Keratinocyte (primary cell): Measurements from ENCODE around the gene CCBE1. TPM values are rescaled to one million over a fixed set of nuclear protein-coding genes. Genes with fewer than 3 reads are reported as not detected.

Source experiments
- DNase-seq: peaks from one replicate; pipeline ENCODE4 v3.0.0-alpha.2; 2011; ENCODE audit warnings: low read depth, missing footprints, low spot score
- FAIRE-seq: peaks from 2 replicates; lab custom pipeline; 2011; peaks lifted over from hg19 to GRCh38; lab: Jason Lieb, UNC
- H2AFZ ChIP-seq: 2 replicates; pipeline ENCODE4 v1.6.0; 2012; ENCODE audit warnings: low read length, control low read depth, inconsistent platforms; ENCODE audit not compliant: control insufficient read depth
- H3K27ac ChIP-seq: 2 replicates; pipeline ENCODE4 v1.5.1; 2011; ENCODE audit warnings: low read length; ENCODE audit not compliant: control insufficient read depth, insufficient read depth
- H3K27me3 ChIP-seq: 3 replicates; pipeline ENCODE4 v1.6.0; 2011; ENCODE audit warnings: low read length; ENCODE audit not compliant: control insufficient read depth, insufficient read depth; ENCODE audit errors: extremely low read depth
- H3K36me3 ChIP-seq, 2 experiments: 2 replicates in 1 of 2; 3 replicates in 1 of 2; pipeline ENCODE4 v1.5.1; 2011; ENCODE audit warnings: low read length in 2 of 2, mild to moderate bottlenecking in 1 of 2; ENCODE audit not compliant: control insufficient read depth in 2 of 2, insufficient read depth in 2 of 2; ENCODE audit errors: extremely low read depth in 1 of 2
- H3K4me1 ChIP-seq: 3 replicates; pipeline ENCODE4 v1.5.1; 2011; ENCODE audit warnings: low read length; ENCODE audit not compliant: control insufficient read depth, insufficient read depth; ENCODE audit errors: extremely low read depth
- H3K4me2 ChIP-seq: 3 replicates; pipeline ENCODE4 v1.6.0; 2011; ENCODE audit warnings: low read depth, low read length; ENCODE audit not compliant: control insufficient read depth, insufficient read depth; ENCODE audit errors: extremely low read depth
- H3K4me3 ChIP-seq, 3 experiments: fragments of 200-600 bp in 1 of 3; sonication (generic) in 1 of 3; 2 replicates in 2 of 3; 3 replicates in 1 of 3; pipeline ENCODE4 v1.5.1; 2011 to 2016; ENCODE audit warnings: low read length in 3 of 3, mild to moderate bottlenecking in 3 of 3, control low read depth in 2 of 3, inconsistent platforms in 1 of 3, low read depth in 1 of 3, mixed read lengths in 1 of 3, mixed run types in 1 of 3, moderate library complexity in 1 of 3; ENCODE audit not compliant: control insufficient read depth in 2 of 3, insufficient read depth in 2 of 3; ENCODE audit errors: extremely low read depth in 1 of 3
- H3K79me2 ChIP-seq: 2 replicates; pipeline ENCODE4 v1.6.0; 2012; ENCODE audit warnings: low read length; ENCODE audit not compliant: control insufficient read depth, insufficient read depth
- H3K9ac ChIP-seq: 3 replicates; pipeline ENCODE4 v1.6.0; 2011; ENCODE audit warnings: low read length; ENCODE audit not compliant: control insufficient read depth, insufficient read depth; ENCODE audit errors: extremely low read depth
- H3K9me1 ChIP-seq: 3 replicates; pipeline ENCODE4 v1.6.0; 2011; ENCODE audit warnings: low read length; ENCODE audit not compliant: control insufficient read depth, insufficient read depth; ENCODE audit errors: extremely low read depth
- H3K9me3 ChIP-seq: 2 replicates; pipeline ENCODE4 v1.5.1; 2012; ENCODE audit warnings: low read depth, low read length; ENCODE audit not compliant: control insufficient read depth
- H4K20me1 ChIP-seq: 3 replicates; pipeline ENCODE4 v1.6.0; 2011; ENCODE audit warnings: low read length; ENCODE audit not compliant: control insufficient read depth, insufficient read depth; ENCODE audit errors: extremely low read depth
- CTCF ChIP-seq, 3 experiments: IDR thresholded peaks in 1 of 3; conservative IDR thresholded peaks in 1 of 3; optimal IDR thresholded peaks in 1 of 3; 2 replicates in 2 of 3; 3 replicates in 1 of 3; pipeline versions ENCODE3 to v1.5.1; 2011; ENCODE audit warnings: low read length in 3 of 3, mild to moderate bottlenecking in 3 of 3, moderate library complexity in 2 of 3, control low read depth in 1 of 3, inconsistent platforms in 1 of 3; ENCODE audit not compliant: insufficient read depth in 2 of 3; ENCODE audit errors: extremely low read depth in 1 of 3
- EZH2 ChIP-seq: IDR thresholded peaks from one replicate; pipeline ENCODE4 v1.6.1; 2012; ENCODE audit warnings: inconsistent platforms, mild to moderate bottlenecking, low read length, moderate library complexity
- dilution Hi-C: fragments of 300-500 bp; cut with MboI; formaldehyde crosslinking; loops from one replicate; pipeline ENCODE4 v1.7.0; 2020; ENCODE audit warnings: low sequenced_read_pairs; ENCODE audit not compliant: extremely low pct_ligation_motif_present
- polyA plus RNA-seq, 5 experiments: library from polyadenylated mRNA; depleted of rRNA in 3 of 5; stranded (reverse) in 3 of 5; stranded (forward) in 1 of 5; unstranded in 1 of 5; fragments of >200 nt; gene quantifications; 1 replicate in 1 of 5; 2 replicates in 3 of 5; 3 replicates in 1 of 5; pipeline versions ENCODE4 v1.2.1 to v1.2.3, GENCODE V29; 2011 to 2012; ENCODE audit warnings: missing spikeins in 2 of 5, low read depth in 1 of 5, low replicate concordance in 1 of 5

The CCBE1 gene
- polyA plus RNA-seq, 1 donor (not counting 4 experiments of a cell fraction or from before 2014, with no cell fraction given), result 20.1 TPM

GRCh38 chr18:59456657-59457056 lies 240.6 kb downstream of the CCBE1 start:
- no peak overlapping the region for H2AFZ ChIP-seq
- TF ChIP-seq EZH2, result no peak
- no peak overlapping the region for H3K9ac ChIP-seq
- H3K79me2 ChIP-seq, result no peaks in the 10 kb centered on the region
- no peaks in the 10 kb centered on the region for H4K20me1 ChIP-seq
- peaks cover 8% of the 10 kb centered on the region for H3K4me1 ChIP-seq
- FAIRE-seq (no peak), DNase-seq (no peak)
- H3K4me3 ChIP-seq, result no peak overlapping the region
- H3K36me3 ChIP-seq, result peaks cover 0 to 1% of the 10 kb centered on the region in 2 experiments
- H3K9me3 ChIP-seq, result no peaks in the 10 kb centered on the region
- no peaks in the 10 kb centered on the region for H3K9me1 ChIP-seq
- no peak overlapping the region for H3K27ac ChIP-seq
- H3K4me2 ChIP-seq, result no peak overlapping the region
- no peaks in the 10 kb centered on the region for H3K27me3 ChIP-seq
- dilution Hi-C loops, result no loop called here

DNA sequence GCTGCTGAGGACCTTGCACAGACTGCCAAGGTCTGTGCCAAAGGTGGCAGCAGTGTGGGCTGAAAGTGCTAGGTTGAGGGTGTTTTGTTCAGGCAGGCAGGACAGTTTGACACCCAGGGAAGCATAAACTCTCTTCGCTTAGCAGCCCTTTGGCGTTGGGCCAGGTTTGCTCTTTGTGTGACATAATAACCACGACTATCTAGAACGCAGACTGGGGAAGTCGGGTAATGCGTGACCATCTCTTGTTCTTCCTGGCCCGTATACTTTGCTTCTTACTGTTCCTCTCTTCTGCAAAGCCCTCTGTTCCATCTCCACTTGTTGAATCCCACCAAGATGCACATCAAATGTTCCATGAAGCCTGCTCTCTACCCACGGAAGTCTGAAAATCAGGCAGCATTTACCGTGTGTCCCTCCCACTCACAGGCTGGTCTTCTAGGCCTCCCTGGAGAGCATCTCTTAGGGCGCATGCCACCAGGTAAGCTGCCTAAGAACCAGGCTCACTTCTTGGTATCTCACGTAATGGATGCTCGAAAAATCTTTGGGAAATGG lies 241.4 kb downstream of the CCBE1 start:
- FAIRE-seq (no peak), DNase-seq (no peak)
- Histone ChIP-seq H3K27me3 (no peaks in the 10 kb centered on the region), H3K27ac (no peak overlapping the region), H3K9me1 (no peaks in the 10 kb centered on the region), H3K36me3 (peaks cover 0 to 1% of the 10 kb centered on the region in 2 experiments), H3K79me2 (no peaks in the 10 kb centered on the region), H3K4me1 (no peaks in the 10 kb centered on the region), H3K9ac (no peak overlapping the region), H3K4me3 (no peak overlapping the region), H4K20me1 (no peaks in the 10 kb centered on the region), H3K4me2 (no peak overlapping the region), H2AFZ (no peak overlapping the region), H3K9me3 (no peaks in the 10 kb centered on the region)
- TF ChIP-seq CTCF (optimal IDR thresholded peaks at IDR 0.05 in 1 of 3, IDR thresholded peaks at IDR 0.05 in 1 of 3, conservative IDR thresholded peaks at IDR 0.05 in 1 of 3; ENCODE audit: extremely low read depth in 1 of 3, insufficient read depth in 2 of 3, low read length in 3 of 3), result no peak
- dilution Hi-C loops, result no loop called here
